HCT116 (cell line): Measurements from ENCODE around the gene MCCD1. TPM values are rescaled to one million over a fixed set of nuclear protein-coding genes. Genes with fewer than 3 reads are reported as not detected.

Experiments
- ATAC-seq: fragments of 200-7000 bp; cut with Tn5 transposase; 2 replicates; pipeline ENCODE4 v1.9.1; 2020; ENCODE audit warnings: mild to moderate bottlenecking, moderate library complexity
- BruUV-seq: library from RNA; stranded (reverse); fragments of 400-500 nt; replicated peaks from 2 replicates; lab custom pipeline; 2021; lab: Mats Ljungman, UMichigan
- CTCF ChIA-PET: fragments of 300-600 bp; sonication (Branson Sonifier 250); formaldehyde crosslinking; loops from one replicate; lab custom pipeline; 2021; ENCODE audit warnings: antibody characterized with exemption; lab: Charles Lee
- POLR2A ChIA-PET: fragments of 300-600, 350-600 bp; sonication (Branson Sonifier 250); formaldehyde crosslinking; loops from one replicate; lab custom pipeline; 2021; ENCODE audit warnings: antibody characterized with exemption; lab: Charles Lee
- RAD21 ChIA-PET, 2 experiments: fragments of 300-600 bp; sonication (Branson Sonifier 250); formaldehyde crosslinking; loops; one replicate each; lab custom pipeline; 2023; ENCODE audit warnings: low total read pairs in 2 of 2; ENCODE audit not compliant: uncharacterized antibody in 2 of 2, unreplicated experiment in 2 of 2, low non-redundant PET in 1 of 2; lab: Charles Lee
- DNase-seq: peaks from one replicate; pipeline ENCODE4 v3.0.0-alpha.2; 2010; ENCODE audit warnings: low read depth, low spot score
- H2AFZ ChIP-seq: fragments of 200-600 bp; shearing (Covaris generic), sonication (generic); 2 replicates; pipeline ENCODE4 v1.6.1; 2017; ENCODE audit warnings: low read depth, mixed run types, mixed read lengths, antibody characterized with exemption, low read length; ENCODE audit not compliant: poor library complexity, severe bottlenecking
- H3K27ac ChIP-seq: 2 replicates; pipeline ENCODE4 v1.5.1; 2012; ENCODE audit warnings: low read depth, low read length
- H3K27me3 ChIP-seq: fragments of 200-600 bp; sonication (generic); 2 replicates; pipeline ENCODE4 v1.6.1; 2016; ENCODE audit warnings: mixed run types, low read length, mixed read lengths; ENCODE audit not compliant: insufficient read depth
- H3K36me3 ChIP-seq, 2 experiments: fragments of 200-500 bp in 1 of 2; fragments of 200-600 bp in 1 of 2; sonication (Bioruptor generic) in 1 of 2; sonication (generic) in 1 of 2; 2 replicates each; pipeline versions ENCODE4 v1.5.1 to v1.6.1; 2014 to 2016; ENCODE audit warnings: low read length in 2 of 2, inconsistent platforms in 1 of 2, mixed read lengths in 1 of 2, mixed run types in 1 of 2; ENCODE audit not compliant: insufficient read depth in 2 of 2, control insufficient read depth in 1 of 2
- H3K4me1 ChIP-seq, 2 experiments: fragments of 200-600 bp in 1 of 2; sonication (generic) in 1 of 2; 2 replicates each; pipeline versions ENCODE4 v1.5.1 to v1.6.1; 2012 to 2017; ENCODE audit warnings: low read length in 2 of 2, inconsistent platforms in 1 of 2, mild to moderate bottlenecking in 1 of 2, mixed read lengths in 1 of 2, mixed run types in 1 of 2, moderate library complexity in 1 of 2; ENCODE audit not compliant: insufficient read depth in 2 of 2, control insufficient read depth in 1 of 2
- H3K4me2 ChIP-seq: fragments of 200-600 bp; sonication (generic); 2 replicates; pipeline ENCODE4 v1.6.1; 2017; ENCODE audit warnings: mixed run types, low read length, mixed read lengths
- H3K4me3 ChIP-seq, 2 experiments: fragments of 200-600 bp in 1 of 2; sonication (generic) in 1 of 2; replicated peaks in 1 of 2; 2 replicates each; pipeline ENCODE4 v1.5.1; 2011 to 2016; ENCODE audit warnings: low read length in 2 of 2, control low read depth in 1 of 2, low read depth in 1 of 2, mild to moderate bottlenecking in 1 of 2, mixed read lengths in 1 of 2, mixed run types in 1 of 2
- H3K79me2 ChIP-seq: fragments of 200-600 bp; sonication (generic); 2 replicates; pipeline ENCODE4 v1.6.1; 2017; ENCODE audit warnings: mild to moderate bottlenecking, mixed run types, low read length, moderate library complexity, mixed read lengths; ENCODE audit not compliant: insufficient read depth
- H3K9ac ChIP-seq: fragments of 200-600 bp; sonication (generic); 2 replicates; pipeline ENCODE4 v1.6.1; 2016; ENCODE audit warnings: low read length, mixed read lengths
- H3K9me2 ChIP-seq: fragments of 200-600 bp; sonication (generic), shearing (Covaris generic); 2 replicates; pipeline ENCODE4 v1.6.1; 2017; ENCODE audit warnings: mixed run types, mild to moderate bottlenecking, moderate library complexity; ENCODE audit not compliant: insufficient read depth
- H3K9me3 ChIP-seq, 2 experiments: fragments of 200-500 bp in 1 of 2; fragments of 200-600 bp in 1 of 2; sonication (Bioruptor generic) in 1 of 2; sonication (generic) in 1 of 2; 2 replicates each; pipeline ENCODE4 v1.6.1; 2014 to 2017; ENCODE audit warnings: low read length in 2 of 2, mixed read lengths in 2 of 2, inconsistent platforms in 1 of 2, low read depth in 1 of 2, mild to moderate bottlenecking in 1 of 2, mixed run types in 1 of 2, moderate library complexity in 1 of 2; ENCODE audit not compliant: control insufficient read depth in 1 of 2, insufficient read depth in 1 of 2
- H4K20me1 ChIP-seq: fragments of 200-600 bp; sonication (generic), shearing (Covaris generic); 2 replicates; pipeline ENCODE4 v1.6.1; 2017; ENCODE audit warnings: mixed run types, mild to moderate bottlenecking, moderate library complexity; ENCODE audit not compliant: insufficient read depth
- ATF3 ChIP-seq: IDR thresholded peaks from 2 replicates; pipeline ENCODE4 v1.6.1; 2012
- CEBPB ChIP-seq: IDR thresholded peaks from 2 replicates; pipeline ENCODE4 v1.6.1; 2012; ENCODE audit warnings: low read depth
- POLR2AphosphoS5 ChIP-seq: IDR thresholded peaks from 2 replicates; pipeline ENCODE4 v1.6.1; 2011; ENCODE audit warnings: mild to moderate bottlenecking, low read depth, low read length, moderate library complexity
- YY1 ChIP-seq: IDR thresholded peaks from 2 replicates; pipeline ENCODE4 v1.6.1; 2011; ENCODE audit warnings: low read length, low read depth, moderate library complexity, mild to moderate bottlenecking; ENCODE audit not compliant: insufficient replicate concordance; ENCODE audit errors: extremely low read depth
- intact Hi-C: fragments of 100-400 bp; cut with micrococcal nuclease; formaldehyde crosslinking; loops from 2 replicates; pipeline ENCODE4 v1.10.0; 2022
- total RNA-seq: library from RNA; stranded (reverse); gene quantifications from one replicate; pipeline ENCODE4 v1.2.1, GENCODE V29; 2021; ENCODE audit not compliant: unreplicated experiment
- TF ChIP-seq, protein P1 (sequence below): IDR thresholded peaks from 2 replicates; pipeline ENCODE4 v1.6.1; 2012; ENCODE audit warnings: low read depth

MCCD1 gene
- total RNA-seq, 1 experiment from 2014 or later = not detected

- no TSS peak for BruUV-seq
- no peak for TF ChIP-seq YY1
- no peak for TF ChIP-seq CEBPB
- no peak for TF ChIP-seq ATF3
- no peak for TF ChIP-seq POLR2AphosphoS5
- TF ChIP-seq, protein P1, sequence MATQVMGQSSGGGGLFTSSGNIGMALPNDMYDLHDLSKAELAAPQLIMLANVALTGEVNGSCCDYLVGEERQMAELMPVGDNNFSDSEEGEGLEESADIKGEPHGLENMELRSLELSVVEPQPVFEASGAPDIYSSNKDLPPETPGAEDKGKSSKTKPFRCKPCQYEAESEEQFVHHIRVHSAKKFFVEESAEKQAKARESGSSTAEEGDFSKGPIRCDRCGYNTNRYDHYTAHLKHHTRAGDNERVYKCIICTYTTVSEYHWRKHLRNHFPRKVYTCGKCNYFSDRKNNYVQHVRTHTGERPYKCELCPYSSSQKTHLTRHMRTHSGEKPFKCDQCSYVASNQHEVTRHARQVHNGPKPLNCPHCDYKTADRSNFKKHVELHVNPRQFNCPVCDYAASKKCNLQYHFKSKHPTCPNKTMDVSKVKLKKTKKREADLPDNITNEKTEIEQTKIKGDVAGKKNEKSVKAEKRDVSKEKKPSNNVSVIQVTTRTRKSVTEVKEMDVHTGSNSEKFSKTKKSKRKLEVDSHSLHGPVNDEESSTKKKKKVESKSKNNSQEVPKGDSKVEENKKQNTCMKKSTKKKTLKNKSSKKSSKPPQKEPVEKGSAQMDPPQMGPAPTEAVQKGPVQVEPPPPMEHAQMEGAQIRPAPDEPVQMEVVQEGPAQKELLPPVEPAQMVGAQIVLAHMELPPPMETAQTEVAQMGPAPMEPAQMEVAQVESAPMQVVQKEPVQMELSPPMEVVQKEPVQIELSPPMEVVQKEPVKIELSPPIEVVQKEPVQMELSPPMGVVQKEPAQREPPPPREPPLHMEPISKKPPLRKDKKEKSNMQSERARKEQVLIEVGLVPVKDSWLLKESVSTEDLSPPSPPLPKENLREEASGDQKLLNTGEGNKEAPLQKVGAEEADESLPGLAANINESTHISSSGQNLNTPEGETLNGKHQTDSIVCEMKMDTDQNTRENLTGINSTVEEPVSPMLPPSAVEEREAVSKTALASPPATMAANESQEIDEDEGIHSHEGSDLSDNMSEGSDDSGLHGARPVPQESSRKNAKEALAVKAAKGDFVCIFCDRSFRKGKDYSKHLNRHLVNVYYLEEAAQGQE = no peak
- Histone ChIP-seq H3K9me3 (no peaks in the 10 kb centered on the region), H3K4me2 (no peak overlapping the region), H3K27ac (no peak overlapping the region), H3K4me3 (no peak overlapping the region), H3K9ac (no peak overlapping the region), H3K27me3 (no peaks in the 10 kb centered on the region), H3K4me1 (peaks cover 25 to 42% of the 10 kb centered on the region in 2 experiments), H3K79me2 (peaks cover 41% of the 10 kb centered on the region), H3K9me2 (no peaks in the 10 kb centered on the region), H3K36me3 (peaks cover 12 to 15% of the 10 kb centered on the region in 2 experiments), H2AFZ (no peak overlapping the region), H4K20me1 (peaks cover 14% of the 10 kb centered on the region; the same call in 1 of the 2 replicates)
- DNase-seq (no peak), ATAC-seq (no peak)
- RAD21 ChIA-PET = no interaction called here
- intact Hi-C loops = loop anchor here (10.0 kb wide), 1 partner anchor 290 kb away; no protein-coding TSS in a partner anchor
- CTCF ChIA-PET = interaction anchor here (5.0 kb wide), 1 partner anchor 54 kb away, joined by 78 read pairs; no protein-coding TSS in a partner anchor
- POLR2A ChIA-PET = no interaction called here
These were observed 15.9 kb downstream of the MCCD1 start for GRCh38 chr6:31544676-31545075.
